Glomerular endothelial cell (primary cell): ENCODE data around the gene RFPL2. TPM values are rescaled to one million over a fixed set of nuclear protein-coding genes. Genes with fewer than 3 reads are reported as not detected.

Source experiments
- DNase-seq: peaks from one replicate; pipeline ENCODE4 v3.0.0-alpha.2; 2011; ENCODE audit warnings: low read depth, low spot score; ENCODE audit errors: extremely low read depth
- total RNA-seq: library from RNA; depleted of rRNA; stranded (reverse); fragments of >200 nt; gene quantifications from 2 replicates; pipeline ENCODE4 v1.2.3, GENCODE V29; 2015

The RFPL2 gene
- not detected in 2 replicates for total RNA-seq

DNA sequence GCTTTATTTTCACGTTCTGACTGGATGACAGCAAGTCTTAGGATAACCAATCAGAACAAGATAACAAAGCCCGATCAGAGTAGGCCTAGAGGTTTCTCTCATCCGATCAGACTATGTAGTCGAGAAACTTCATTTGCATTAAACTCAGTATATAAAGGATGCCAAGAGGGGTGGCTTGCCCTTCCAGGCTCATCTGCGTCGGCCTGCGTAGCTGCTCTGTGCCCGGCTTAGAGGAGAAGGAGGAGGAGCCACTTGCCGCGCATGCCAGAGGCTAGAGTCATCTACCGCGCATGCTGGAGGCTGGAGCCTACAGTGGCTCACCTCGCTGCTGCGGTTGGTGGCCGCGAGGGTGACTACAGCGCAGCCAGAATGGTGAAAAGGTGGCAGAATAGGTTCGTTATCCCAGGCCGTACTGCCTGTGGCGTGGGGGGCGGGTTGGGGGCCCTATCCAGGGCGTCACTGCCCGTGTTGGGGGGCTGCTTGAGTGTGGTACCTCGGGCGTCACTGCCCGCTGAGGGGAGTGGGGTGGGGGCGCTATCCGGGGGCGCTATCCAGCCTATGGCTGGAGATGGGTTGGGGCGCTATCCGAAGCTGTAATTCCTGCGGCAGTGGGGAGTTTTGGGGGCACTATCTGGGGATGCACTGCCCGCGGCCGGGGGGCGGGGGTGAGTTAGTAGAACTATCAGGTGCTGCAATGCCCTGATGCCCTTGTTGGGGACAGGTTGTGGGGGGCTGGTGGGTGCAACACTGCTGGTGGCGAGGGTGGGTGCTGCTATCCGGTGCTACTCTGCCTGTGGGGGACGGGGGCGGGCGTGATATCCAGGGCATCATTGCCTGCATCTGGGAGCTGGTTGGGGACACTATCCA is at the start of gene RFPL2:
Gene RFPL2, minus strand, starts transcription at position 218 of the 867 bp plus-strand sequence. CDS start 2,622 bp downstream, outside the sequence.
- DNase-seq: no peak

DNA sequence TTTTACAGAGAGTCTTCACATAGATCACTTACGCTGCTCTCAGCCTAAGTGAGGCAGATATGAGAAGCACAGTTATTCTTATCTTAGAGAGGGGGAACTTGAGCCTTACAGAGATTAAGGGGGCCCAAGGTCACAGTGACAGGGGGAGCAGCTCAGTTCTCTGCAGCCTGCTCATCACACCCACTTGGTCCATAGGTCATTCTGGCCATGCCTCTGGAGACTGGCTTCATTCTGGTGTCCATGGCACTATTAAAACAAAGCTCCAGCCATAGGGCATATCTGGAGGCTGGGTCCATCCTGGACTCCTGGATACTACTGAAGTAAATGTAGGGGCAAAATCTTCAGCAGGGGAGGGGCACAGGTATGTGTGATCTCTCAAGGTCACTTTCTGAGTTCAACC is 44.4 kb upstream of the RFPL2 start:
- DNase-seq: no peak

DNA sequence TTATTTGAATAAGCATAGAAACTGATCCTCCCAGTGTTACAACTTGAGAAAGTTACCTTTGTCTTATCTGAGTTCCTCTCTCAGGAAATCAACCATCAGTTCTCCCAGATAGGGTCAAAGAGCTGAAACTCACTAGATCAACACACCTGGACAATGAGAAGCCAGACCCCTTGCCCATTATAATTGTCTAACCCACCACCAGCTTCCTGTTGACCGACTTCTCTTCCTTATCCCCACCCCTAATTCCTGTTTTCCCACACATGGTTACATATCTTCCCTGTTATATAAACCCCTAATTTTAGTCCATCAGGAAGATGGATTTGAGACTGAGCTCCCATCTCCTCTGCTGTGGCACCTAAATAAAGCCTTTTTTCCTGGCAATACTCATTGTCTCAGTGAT is 43.4 kb upstream of the RFPL2 start:
- DNase-seq: no peak

DNA sequence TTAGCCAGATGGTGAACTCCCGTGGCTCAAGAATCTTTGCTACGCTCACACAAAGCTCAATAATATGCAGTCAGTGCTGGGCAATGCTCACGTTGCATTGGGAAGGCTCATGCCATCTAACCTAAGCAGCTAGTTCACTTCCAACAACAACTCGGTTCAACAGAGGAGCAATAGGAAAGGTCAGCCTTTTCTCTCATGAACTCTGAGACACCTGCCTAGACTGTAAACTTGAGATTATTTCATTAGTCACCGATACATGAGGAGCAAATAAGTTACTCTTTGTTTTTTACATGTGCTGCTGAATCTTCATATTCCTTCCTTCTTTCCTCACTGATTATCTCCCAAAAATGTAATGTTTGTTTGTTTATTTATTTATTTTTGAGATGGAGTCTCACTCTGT is 41.3 kb upstream of the RFPL2 start:
- no peak for DNase-seq

DNA sequence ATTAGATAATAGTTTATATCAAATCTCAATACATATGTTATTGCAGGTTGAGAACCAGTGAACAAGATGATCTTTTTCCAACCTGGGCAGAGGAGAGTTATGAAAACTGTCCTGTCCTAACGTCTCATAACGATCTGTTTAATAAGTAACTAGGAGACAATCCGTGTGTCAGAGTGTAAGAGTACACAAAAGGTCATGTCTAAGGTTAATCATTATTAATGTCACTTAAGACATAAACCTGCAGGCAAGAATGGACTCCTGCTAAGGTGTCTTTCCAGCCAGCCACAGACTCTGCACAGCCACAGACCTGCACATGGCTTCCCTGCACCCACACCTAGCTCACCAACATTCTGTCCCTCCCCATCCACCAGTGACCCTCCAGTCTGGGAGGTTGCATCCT is 40.2 kb upstream of the RFPL2 start:
- DNase-seq: no peak

DNA sequence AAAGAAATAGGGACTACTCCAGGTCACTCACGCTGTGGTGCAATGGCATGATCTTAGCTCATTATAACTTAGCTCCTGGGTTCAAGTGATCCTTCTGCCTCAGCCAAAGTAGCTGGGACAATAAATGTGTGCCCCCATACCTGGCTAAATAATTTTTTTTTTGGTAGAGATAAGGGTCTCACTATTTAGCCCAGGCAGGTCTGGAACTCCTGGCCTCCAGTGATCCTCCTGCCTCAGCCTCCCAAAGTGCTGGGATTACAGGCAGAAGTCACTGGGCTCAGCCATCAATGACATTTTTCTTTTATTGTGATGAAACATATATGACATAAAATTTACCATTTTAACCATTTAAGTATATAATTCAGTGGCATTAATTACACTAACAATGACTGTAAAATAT is 39.7 kb upstream of the RFPL2 start:
- DNase-seq: no peak

DNA sequence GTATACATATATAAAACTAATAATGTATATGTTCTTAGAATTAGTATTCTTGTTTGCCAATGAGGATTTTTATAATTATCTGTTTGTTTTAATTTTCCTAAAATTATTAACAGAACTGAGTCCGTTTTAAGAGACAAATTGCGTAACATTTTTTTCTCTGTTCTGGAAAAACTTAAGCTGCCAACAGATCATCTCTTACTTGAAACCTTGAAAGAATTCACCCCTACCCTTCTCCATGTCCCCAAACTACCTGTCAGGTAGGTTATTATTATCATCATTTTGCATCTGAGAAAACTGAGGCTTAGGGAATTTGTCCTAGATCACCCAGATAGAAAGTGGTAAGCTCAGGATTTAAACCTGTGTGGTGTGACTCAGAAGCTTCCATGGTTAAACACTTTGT is 35.6 kb upstream of the RFPL2 start:
- DNase-seq: no peak

DNA sequence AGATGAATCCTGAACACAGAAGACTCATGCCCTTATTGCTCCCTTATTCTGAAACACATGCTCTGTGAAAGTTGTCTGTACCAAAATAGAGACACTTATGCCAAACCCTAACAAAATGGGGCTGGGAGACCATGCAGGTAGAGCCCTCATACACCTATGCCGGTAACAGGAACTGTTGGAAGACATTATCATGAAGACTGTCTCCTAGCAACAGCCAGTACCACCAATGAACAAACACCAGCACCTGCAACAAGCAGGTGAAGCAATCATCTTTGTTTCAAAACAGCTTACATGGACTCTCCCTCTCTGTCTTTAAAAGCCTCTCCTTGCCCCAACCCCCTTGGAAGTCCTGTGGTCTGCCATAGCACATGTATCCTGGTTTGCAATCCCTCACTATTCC is 33.0 kb upstream of the RFPL2 start:
- no peak for DNase-seq

DNA sequence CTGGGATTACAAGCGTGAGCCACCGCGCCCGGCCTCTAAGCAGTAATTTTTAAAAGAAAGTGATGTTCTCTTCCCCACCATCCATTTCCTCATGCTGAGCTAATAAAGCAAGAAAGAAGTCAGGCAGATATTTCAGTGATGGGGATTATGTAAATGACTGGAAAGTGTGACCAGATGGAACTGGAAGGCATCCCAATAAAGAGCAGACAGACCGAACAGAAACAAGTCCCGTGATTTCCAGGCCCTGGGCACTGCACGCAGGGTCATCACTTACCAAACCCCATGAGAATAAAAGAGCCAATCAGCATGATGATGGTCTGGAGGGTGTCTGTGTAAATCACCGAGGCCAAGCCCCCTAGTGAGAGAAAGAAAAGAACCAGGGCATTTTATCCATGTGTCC is 32.1 kb upstream of the RFPL2 start:
- no peak for DNase-seq

DNA sequence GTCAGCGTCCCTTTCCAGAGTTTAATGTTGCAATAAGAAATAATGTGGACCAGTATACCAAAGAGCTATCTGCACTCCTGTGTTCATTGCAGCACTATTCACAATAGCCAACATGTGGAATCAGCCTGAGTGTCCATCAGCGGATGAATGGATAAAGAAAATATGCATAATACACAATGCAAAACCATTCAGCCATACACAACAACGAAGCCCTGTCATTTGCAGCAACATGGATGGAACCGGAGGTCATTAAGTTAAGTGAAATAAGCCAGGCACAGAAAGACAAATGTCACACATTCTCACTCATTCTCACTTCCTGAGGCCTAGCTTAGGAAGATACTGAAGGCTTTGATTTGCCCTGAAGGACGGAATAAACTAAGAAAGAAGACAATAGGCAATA is 28.2 kb upstream of the RFPL2 start:
- DNase-seq: no peak

DNA sequence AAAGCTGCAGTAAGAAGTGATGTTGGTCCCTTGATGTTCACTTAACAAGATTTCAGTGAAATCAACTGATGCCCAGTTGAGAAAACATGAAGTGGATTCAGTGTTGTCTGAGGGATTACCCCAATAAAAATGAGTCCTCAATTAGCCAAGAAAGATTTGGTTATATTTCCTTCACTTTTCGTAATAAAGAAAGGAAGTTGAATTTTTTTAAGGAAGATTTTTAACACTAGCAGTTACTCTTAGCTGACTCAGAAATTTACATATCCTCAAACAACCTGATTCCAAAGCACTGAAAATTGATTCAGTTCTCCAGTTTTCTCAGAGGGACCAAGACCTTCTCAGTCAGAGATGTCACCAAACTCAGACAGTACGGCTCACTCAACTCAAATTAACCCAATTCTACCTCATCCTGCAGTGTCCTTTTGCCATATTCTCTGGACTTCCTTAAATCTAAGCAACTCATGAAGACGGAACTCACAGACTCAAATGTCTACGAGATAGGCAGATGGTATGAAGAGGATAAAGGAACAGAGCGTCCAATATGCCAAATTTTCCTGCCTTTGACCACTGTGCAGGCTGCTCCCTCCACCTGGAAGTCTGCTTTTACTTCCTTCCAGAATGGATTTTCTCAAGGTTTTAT is 27.4 kb upstream of the RFPL2 start:
- no peak for DNase-seq

DNA sequence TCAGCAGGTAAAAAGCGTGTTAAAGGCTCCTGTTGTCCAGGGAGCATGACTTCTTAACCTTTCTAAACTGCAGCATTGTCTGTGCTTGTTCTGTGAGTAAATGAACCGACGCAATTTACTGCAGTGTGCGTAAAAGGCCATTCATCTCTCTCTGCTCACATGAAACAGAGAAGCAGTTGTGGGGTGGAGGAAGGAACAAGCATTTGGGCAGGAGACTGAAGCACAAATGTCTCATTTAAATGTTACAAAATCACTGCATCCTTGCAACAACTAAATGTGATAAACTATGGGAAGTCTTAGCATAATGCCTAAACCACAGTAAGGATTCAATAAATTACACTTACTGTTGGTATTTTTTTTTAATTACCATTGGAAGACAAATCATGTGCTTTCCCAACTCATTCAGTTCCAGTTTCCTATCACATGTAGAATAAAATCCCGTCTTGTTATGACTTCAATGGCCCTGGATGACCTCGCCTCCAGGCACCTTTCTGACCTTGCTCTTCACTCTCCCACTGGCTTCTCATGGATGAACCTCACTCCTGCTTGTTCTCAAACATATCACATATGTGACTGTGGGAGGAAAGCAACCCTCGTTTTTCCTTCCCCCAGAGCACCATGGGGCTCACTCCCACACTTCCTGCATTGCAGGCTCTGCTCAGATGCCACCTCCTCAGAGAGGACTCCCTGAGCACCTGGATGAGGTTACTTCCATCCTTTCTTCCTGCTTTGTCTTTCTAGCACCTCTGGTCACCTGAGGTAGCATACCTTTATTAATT is 21.6 kb upstream of the RFPL2 start:
- no peak for DNase-seq

DNA sequence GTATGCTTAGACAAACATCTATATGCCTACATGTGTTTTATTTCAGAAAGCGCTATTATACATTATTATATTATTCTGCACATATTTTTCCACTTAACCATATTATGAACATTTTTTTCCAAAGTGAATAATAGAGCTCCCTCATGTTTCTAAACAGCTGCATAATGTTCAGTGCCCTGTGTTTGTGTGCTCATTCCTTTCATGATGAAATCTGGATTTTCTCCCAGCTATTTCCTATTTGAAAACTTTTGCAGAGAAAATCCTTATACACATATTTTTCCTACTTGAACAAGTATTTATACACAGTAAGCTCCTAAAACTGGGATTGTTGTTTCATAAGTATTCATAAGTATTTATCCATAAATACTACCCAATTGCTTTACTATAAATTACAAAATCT is 18.1 kb upstream of the RFPL2 start:
- DNase-seq: no peak

DNA sequence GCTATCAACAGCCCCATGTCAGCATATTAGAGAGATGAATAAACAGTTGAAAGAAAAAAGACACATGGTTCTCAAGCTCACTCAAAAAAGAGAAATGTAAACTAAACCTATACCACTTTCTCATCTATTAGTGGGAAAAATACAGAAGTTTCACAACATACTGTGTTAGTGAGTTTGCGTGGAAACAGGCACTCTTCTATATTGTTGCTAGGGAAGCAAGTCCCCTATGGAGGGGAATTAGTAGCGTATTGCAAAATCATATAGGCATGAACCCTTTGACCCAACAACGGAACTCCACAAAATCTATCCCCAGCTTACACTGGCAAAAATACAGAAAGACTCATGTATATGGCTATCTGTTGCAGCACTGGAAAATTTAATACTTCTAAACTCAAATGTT is 14.2 kb upstream of the RFPL2 start:
- no peak for DNase-seq

DNA sequence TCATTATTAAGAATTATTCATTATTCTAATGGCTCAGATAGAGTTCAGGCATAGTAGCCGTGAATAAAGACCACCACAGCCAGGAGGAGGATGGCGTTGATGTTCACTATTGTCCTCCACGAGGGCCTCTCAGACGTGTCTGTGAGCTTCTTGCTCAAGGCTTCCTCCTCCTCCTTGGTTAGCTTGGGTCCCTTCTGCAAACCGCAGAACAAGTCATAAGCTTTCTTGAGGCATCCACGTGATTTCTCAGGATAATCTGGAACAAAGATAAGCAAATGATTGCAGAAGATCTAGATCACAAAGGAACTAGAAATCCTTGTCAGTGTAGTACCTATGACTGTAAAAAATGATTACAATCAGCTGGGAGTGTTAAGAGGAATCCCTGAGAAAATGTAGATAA is 13.6 kb upstream of the RFPL2 start:
- DNase-seq: no peak

DNA sequence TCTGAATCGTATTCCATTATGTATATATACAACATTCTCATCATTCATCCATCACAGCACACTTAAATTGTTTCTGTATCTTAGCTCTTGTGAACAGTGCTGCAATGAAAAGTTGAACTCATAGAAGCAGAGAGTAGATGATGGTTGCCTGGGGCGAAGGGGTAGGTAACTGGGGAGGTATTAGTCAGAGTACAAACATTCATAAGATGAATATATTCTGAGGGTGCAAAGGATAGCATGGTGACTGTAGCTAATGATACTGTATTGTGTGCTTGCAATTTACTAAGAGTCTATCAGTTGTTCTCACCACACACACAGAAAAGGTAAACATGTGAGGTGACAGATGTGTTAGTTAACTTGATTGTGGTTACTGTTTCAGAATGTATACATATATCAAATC is 12.6 kb upstream of the RFPL2 start:
- DNase-seq: no peak

DNA sequence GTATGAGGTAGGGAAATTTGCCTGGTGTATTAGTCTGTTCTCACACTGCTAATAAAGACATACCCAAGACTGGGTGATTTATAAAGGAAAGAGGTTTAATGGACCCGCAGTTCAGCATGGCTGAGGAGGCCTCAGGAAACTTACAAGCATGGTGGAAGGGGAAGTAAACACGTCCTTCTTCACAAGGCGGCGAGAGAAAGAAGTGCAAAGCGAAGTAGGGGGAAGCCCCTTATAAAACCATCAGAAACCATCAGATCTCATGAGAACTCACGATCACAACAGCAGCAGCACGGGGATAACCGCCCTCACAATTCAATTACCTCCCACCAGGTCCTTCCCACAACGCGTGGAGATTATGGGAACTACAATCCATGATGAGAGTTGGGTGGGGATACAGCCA is 12.0 kb upstream of the RFPL2 start:
- DNase-seq: no peak

DNA sequence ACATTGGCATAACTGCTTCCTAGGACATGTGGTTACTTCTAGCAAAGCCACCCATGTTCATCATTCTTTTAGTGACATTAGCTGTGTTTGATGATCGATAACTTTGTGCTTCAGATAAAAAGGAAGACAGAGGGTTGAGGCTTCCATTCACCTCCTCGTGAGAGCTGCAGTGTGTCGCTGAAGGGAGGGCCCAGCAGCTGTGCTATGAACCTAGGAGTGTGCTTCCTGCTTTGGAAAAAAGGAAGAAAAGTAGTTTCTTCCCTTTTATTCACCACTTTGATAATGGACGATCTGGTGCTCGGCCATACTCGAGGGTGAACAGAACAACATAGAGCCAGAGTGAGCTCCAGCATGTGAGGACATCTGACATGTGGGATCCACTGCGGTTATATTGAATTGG is 6.1 kb upstream of the RFPL2 start:
- no peak for DNase-seq

DNA sequence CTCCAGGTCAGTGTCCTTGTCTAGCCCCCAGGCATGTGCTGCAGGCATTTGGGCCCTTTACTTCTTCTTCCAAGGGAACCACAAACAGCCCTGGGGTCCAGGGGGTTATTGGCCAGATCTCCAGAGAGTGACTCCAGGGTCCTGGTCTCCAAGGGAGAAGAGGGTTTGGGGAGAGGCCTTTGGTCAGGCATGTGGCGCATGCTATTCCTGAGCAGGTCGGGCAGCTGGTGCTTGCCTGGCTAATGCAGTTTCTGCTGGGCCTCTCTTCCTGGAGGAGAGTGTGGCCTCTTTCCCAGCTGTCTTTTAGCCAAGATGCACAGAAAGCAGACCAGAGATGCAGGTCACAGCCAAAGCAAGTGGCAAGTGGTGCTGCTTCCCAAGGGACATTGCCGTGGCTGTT is 3.8 kb upstream of the RFPL2 start:
- no peak for DNase-seq

DNA sequence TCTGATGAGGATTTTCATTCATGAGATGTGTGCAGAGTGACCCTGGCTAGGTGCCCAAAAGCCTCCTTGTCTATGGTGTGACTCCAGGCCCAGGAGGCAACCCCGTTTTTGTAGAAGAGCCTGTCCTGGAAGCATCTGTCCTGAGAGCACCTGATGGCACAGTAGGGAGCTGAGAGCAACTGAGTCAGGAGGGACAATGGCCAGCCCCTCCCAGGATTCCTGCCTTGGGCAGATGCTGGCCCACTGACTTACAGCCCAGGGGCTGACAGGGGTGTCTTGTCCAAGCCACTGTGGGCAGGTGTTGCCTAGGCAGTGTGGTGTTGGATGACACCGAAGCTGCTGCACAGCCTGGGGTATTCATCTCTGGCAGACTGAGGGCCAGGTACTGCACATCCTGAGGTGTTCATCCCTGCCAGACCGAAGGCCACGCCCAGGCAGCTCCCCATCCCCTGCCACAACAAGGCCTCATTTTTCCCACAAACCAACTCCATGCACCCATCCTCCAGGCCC is 3.2 kb upstream of the RFPL2 start:
- no peak for DNase-seq
